Activated CD4-positive, alpha-beta T cell treated with anti-CD3 and anti-CD28 coated beads for 36 hours (primary cell): ENCODE results near the gene DGKH. TPM values are rescaled to one million over a fixed set of nuclear protein-coding genes. Genes with fewer than 3 reads are reported as not detected.

Experiments
- ATAC-seq: fragments of 200-7000 bp; cut with Tn5 transposase; one replicate; pipeline ENCODE4 v1.10.0; 2021; ENCODE audit warnings: mild to moderate bottlenecking, moderate library complexity
- CTCF ChIA-PET: fragments of 350-600 bp; sonication (Branson Sonifier 250); formaldehyde crosslinking; loops from one replicate; lab custom pipeline; 2021; ENCODE audit warnings: antibody characterized with exemption; lab: Charles Lee
- POLR2A ChIA-PET: fragments of 350-600 bp; sonication (Branson Sonifier 250); formaldehyde crosslinking; loops from one replicate; lab custom pipeline; 2021; ENCODE audit warnings: antibody characterized with exemption, inconsistent platforms; lab: Charles Lee
- DNase-seq: peaks from one replicate; pipeline ENCODE4 v3.0.0-alpha.2; 2020
- H3K27ac Mint-ChIP-seq: one replicate; pipeline ENCODE4 v1.8.0; 2021; ENCODE audit warnings: mixed read lengths
- H3K27me3 Mint-ChIP-seq: one replicate; pipeline ENCODE4 v1.8.0; 2021; ENCODE audit warnings: mixed read lengths
- H3K36me3 Mint-ChIP-seq: one replicate; pipeline ENCODE4 v1.8.0; 2021; ENCODE audit warnings: low read depth, mixed read lengths
- H3K4me1 Mint-ChIP-seq: one replicate; pipeline ENCODE4 v1.8.0; 2021; ENCODE audit warnings: mixed read lengths
- H3K4me3 Mint-ChIP-seq: one replicate; pipeline ENCODE4 v1.8.0; 2021; ENCODE audit warnings: mild to moderate bottlenecking, moderate library complexity, mixed read lengths
- H3K9me3 Mint-ChIP-seq: one replicate; pipeline ENCODE4 v1.8.0; 2021; ENCODE audit warnings: low read depth, mixed read lengths
- intact Hi-C, 2 experiments: fragments of 100-400 bp; cut with DNase I in 1 of 2; cut with micrococcal nuclease in 1 of 2; formaldehyde crosslinking; loops; one replicate each; pipeline versions ENCODE4 v1.14.2 to v1.15.1; 2022 to 2024; cut with DNase I, micrococcal nuclease
- total RNA-seq, 2 experiments: library from RNA; stranded (reverse); gene quantifications; one replicate each; pipeline ENCODE4 v1.2.3, GENCODE V29; 2021

DGKH gene, protein sequence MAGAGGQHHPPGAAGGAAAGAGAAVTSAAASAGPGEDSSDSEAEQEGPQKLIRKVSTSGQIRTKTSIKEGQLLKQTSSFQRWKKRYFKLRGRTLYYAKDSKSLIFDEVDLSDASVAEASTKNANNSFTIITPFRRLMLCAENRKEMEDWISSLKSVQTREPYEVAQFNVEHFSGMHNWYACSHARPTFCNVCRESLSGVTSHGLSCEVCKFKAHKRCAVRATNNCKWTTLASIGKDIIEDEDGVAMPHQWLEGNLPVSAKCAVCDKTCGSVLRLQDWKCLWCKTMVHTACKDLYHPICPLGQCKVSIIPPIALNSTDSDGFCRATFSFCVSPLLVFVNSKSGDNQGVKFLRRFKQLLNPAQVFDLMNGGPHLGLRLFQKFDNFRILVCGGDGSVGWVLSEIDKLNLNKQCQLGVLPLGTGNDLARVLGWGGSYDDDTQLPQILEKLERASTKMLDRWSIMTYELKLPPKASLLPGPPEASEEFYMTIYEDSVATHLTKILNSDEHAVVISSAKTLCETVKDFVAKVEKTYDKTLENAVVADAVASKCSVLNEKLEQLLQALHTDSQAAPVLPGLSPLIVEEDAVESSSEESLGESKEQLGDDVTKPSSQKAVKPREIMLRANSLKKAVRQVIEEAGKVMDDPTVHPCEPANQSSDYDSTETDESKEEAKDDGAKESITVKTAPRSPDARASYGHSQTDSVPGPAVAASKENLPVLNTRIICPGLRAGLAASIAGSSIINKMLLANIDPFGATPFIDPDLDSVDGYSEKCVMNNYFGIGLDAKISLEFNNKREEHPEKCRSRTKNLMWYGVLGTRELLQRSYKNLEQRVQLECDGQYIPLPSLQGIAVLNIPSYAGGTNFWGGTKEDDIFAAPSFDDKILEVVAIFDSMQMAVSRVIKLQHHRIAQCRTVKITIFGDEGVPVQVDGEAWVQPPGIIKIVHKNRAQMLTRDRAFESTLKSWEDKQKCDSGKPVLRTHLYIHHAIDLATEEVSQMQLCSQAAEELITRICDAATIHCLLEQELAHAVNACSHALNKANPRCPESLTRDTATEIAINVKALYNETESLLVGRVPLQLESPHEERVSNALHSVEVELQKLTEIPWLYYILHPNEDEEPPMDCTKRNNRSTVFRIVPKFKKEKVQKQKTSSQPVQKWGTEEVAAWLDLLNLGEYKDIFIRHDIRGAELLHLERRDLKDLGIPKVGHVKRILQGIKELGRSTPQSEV
- 10 to 100 TPM; 15.2 to 16.2 TPM for total RNA-seq

DNA sequence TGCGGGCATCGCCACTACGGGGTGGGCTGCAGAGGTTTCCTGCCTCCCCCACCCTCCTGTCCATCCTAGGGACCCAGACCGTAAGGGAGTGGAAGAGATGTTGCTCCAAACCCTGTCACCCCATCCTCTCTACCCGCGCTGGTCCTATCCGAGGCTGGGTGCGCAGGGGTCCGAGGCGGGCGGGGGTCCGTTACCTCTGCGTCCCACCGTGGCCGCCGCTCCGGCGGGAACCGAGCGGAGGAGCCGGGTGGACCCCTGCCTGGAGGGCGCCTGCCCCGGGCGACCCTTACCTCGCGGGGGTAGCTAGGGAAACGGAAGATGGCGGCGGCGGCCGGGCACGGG is at the start of gene DGKH:
DGKH (plus strand) TSS at position 307 of the 342 bp plus-strand sequence. CDS start 126 bp downstream, outside the sequence.
- ChIA-PET CTCF (interaction anchor here (1.3 to 1.4 kb wide), 2 partner anchors 132 to 144 kb away, joined by 3 to 7 read pairs; no protein-coding TSS in a partner anchor), POLR2A (interaction anchor here (0.5 to 1.8 kb wide), 6 partner anchors 16 to 147 kb away, joined by 3 to 7 read pairs (median 4); partner anchors contain the start of gene VWA8)
- Mint-ChIP-seq H3K4me1 (peaks cover 23% of the 10 kb centered on the region), H3K4me3 (peak within 1 kb of the TSS; percentile 86), H3K27me3 (no peaks in the 10 kb centered on the region), H3K27ac (peak within 1 kb of the TSS; percentile 87), H3K36me3 (peaks cover 25% of the 10 kb centered on the region), H3K9me3 (no peaks in the 10 kb centered on the region)
- ATAC-seq (peak; percentile 59), DNase-seq (no peak)
- intact Hi-C loops, result loop anchor here (1.0 to 10.0 kb wide), 12 partner anchors 8 to 1274 kb away; partner anchors contain the start of genes AKAP11 (in 2 of the 2), VWA8 (in 2 of the 2), KBTBD6 (in 1 of the 2) and MRPS31 (in 1 of the 2)

DNA sequence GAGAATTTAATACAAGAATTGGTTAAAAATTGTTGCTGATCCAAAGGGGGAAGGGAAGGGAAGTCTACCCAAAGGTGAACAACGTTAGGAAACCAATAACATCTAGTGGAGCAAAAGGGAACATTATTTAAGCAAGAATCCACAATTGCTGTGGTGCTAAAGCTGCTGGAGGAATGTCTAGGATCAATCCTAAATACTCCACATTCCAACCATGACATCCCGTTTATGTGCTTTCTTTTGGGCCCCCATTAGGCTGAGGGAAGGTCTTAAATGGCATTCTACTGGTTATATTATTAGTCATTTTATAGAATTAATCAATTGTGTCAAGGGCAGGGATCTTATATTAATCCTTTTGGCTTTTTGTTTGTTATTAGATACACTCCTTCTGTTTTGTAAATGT is 47.6 kb upstream of the DGKH start:
- ATAC-seq (no peak), DNase-seq (no peak)
- Mint-ChIP-seq H3K9me3 (no peaks in the 10 kb centered on the region), H3K4me3 (no peak overlapping the region), H3K27ac (no peak overlapping the region), H3K27me3 (peaks cover 2% of the 10 kb centered on the region), H3K36me3 (no peaks in the 10 kb centered on the region), H3K4me1 (peaks cover 4% of the 10 kb centered on the region)
- POLR2A ChIA-PET, result no interaction called here
- intact Hi-C loops, result no loop called here
- CTCF ChIA-PET, result no interaction called here

DNA sequence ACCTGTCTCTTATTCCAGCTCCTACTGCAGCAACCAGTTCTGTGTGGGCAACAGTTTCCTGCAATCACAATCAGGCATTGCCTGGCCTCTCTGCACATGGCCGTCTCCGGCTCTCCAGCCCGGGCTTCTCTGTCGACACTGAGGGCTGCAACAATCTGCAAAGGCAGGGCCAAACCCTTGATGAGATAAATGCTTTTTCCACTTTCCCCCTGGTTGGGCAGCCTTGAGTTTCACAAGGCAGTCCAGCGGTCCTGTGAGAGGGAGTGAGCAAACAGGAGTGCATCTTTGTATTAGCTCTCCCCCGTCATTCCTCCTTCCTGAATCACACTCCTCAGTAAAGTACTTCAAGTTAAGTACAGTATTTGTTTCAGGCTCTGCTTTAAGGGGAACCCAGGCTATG is 46.9 kb upstream of the DGKH start:
- no peaks in the 10 kb centered on the region for H3K4me1 Mint-ChIP-seq
- DNase-seq (no peak), ATAC-seq (no peak)
- no peaks in the 10 kb centered on the region for H3K36me3 Mint-ChIP-seq
- no peak overlapping the region for H3K4me3 Mint-ChIP-seq
- no peaks in the 10 kb centered on the region for H3K9me3 Mint-ChIP-seq
- POLR2A ChIA-PET, result no interaction called here
- intact Hi-C loops, result no loop called here
- peaks cover 2% of the 10 kb centered on the region for H3K27me3 Mint-ChIP-seq
- CTCF ChIA-PET, result no interaction called here
- H3K27ac Mint-ChIP-seq, result no peak overlapping the region

DNA sequence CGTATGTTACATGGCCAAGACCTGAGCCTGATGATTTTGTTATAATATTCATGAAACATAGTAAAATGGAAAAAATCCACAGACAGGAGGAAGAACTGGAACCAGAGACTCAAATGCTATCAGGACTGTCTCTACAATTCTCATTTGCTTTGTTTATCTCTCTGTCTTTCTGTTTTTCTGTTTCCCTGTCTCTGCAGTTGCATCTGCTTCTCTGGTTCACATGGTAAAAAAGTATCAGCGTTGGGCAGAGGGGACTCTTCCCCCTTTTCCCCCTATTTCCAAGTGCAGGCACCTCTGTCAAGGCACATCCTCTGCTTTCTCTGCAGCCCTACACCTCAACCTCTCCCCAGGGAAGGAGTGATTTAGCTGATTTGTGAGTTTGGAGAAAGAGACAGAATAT is 46.4 kb upstream of the DGKH start:
- POLR2A ChIA-PET, result no interaction called here
- DNase-seq (no peak), ATAC-seq (no peak)
- no peaks in the 10 kb centered on the region for H3K4me1 Mint-ChIP-seq
- intact Hi-C loops, result no loop called here
- H3K36me3 Mint-ChIP-seq, result no peaks in the 10 kb centered on the region
- peaks cover 2% of the 10 kb centered on the region for H3K27me3 Mint-ChIP-seq
- no peak overlapping the region for H3K27ac Mint-ChIP-seq
- CTCF ChIA-PET, result no interaction called here
- no peak overlapping the region for H3K4me3 Mint-ChIP-seq
- H3K9me3 Mint-ChIP-seq, result no peaks in the 10 kb centered on the region

DNA sequence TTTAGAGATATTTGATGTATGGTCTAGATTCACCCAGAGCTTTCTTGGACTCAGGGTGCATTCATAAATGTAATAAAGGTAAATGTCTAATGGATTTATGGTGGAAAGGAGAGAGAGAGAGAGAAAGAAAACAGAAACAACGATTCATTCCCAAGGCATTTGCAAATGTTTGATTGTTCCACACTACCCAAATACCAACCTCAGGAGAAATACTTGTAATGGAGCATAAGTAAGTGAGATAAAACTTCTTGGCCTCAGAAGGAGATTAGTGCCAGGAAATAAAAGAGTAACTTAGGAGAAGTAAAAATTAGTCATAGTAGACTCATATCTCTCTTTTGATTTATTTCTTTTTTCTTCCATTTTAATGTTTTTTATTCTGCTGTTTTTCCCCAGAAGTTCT is 40.6 kb upstream of the DGKH start:
- H3K4me3 Mint-ChIP-seq, result no peak overlapping the region
- no peaks in the 10 kb centered on the region for H3K27me3 Mint-ChIP-seq
- peaks cover 3% of the 10 kb centered on the region for H3K4me1 Mint-ChIP-seq
- DNase-seq (no peak), ATAC-seq (no peak)
- intact Hi-C loops, result no loop called here
- ChIA-PET CTCF (interaction anchor here (1.2 kb wide), 1 partner anchor 102 kb away, joined by 4 read pairs; no protein-coding TSS in a partner anchor), POLR2A (no interaction called here)
- H3K36me3 Mint-ChIP-seq, result no peaks in the 10 kb centered on the region
- H3K27ac Mint-ChIP-seq, result no peak overlapping the region
- no peaks in the 10 kb centered on the region for H3K9me3 Mint-ChIP-seq

DNA sequence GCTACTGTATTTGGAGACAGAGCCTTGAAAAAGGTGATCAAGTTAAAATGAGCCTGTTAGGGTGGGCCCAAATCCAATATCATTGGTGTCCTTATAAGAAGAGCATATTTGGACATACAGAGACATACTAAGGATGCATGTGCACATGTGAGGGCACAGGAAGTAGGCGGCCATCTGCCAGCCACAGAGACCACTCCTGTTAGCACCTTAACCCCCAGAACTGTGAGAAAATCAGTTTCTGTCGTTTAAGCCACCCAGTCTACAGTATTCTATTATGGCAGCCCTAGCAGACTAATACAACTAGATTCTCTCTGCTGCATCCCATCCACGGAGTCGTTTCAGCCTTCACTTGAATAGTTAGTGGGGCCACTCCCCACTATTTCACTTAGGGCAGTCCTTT is 39.4 kb upstream of the DGKH start:
- no peak overlapping the region for H3K4me3 Mint-ChIP-seq
- ATAC-seq (no peak), DNase-seq (no peak)
- intact Hi-C loops, result no loop called here
- ChIA-PET POLR2A (no interaction called here), CTCF (interaction anchor here (1.2 kb wide), 1 partner anchor 100 kb away, joined by 4 read pairs; no protein-coding TSS in a partner anchor)
- no peak overlapping the region for H3K27ac Mint-ChIP-seq
- H3K4me1 Mint-ChIP-seq, result peaks cover 3% of the 10 kb centered on the region
- no peaks in the 10 kb centered on the region for H3K36me3 Mint-ChIP-seq
- H3K9me3 Mint-ChIP-seq, result no peaks in the 10 kb centered on the region
- no peaks in the 10 kb centered on the region for H3K27me3 Mint-ChIP-seq

DNA sequence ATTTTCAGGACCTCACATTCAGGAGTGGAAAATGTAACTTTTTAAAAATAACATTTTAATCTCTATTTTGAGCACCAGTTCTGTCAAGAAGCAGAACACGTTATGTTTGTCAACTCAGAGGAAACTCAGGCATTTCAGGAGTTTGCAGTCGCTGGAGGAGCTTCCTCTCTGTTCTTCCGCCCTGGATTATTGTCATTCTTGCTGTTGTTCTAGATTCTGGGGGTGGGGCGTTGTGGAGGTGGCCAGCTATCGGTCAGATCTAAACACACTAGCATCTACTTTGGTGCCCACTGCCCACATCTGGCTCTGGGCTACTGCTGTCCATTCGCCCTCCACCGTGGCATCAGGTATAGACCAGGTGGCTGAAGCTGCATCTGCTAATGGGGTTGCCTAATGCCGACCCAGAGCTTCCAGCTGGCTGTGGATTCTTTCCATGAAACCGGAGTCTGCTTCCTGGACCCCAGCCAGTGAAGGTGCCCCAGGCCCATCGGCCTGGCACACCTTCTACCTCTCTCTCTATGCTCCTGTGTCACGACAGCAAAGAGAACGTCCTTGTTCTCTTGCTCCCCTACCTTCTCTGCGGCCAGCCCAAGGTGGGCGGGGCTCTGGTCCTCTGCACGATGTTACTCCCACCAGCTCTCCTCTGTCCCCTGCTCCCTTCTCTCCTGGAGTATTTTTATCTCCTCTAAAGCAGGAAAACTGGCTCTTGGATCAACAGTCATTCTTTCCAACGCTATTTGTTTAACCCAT is 36.7 kb upstream of the DGKH start:
- ATAC-seq (no peak), DNase-seq (no peak)
- peaks cover 3% of the 10 kb centered on the region for H3K4me1 Mint-ChIP-seq
- H3K27me3 Mint-ChIP-seq, result peaks cover 2% of the 10 kb centered on the region
- intact Hi-C loops, result no loop called here
- H3K27ac Mint-ChIP-seq, result no peak overlapping the region
- H3K4me3 Mint-ChIP-seq, result no peak overlapping the region
- H3K9me3 Mint-ChIP-seq, result no peaks in the 10 kb centered on the region
- no peaks in the 10 kb centered on the region for H3K36me3 Mint-ChIP-seq
- POLR2A ChIA-PET, result no interaction called here
- CTCF ChIA-PET, result interaction anchor here (0.8 kb wide), 1 partner anchor 21 kb away, joined by 3 read pairs; no protein-coding TSS in a partner anchor

DNA sequence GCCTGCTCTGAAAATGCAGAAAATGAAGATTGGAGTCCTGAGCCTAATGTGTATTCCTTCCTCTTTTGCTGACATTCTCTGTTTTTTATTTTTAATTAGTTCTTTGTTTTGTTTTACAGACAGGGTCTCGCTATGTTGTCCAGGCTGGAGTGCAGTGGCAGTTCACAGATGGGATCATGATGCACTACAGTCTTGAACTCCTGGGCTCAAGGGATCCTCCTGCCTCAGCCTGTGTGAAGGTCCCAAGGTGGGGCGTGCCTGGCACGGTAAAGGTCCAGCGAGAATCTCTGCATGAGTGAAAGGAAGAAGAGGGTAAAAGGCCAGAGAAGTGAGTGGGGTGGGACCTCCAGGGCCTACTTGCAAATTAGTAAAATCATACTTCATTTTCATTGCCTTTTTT is 34.3 kb upstream of the DGKH start:
- Mint-ChIP-seq H3K36me3 (no peaks in the 10 kb centered on the region), H3K4me1 (no peaks in the 10 kb centered on the region), H3K27ac (no peak overlapping the region), H3K9me3 (no peaks in the 10 kb centered on the region), H3K27me3 (peaks cover 2% of the 10 kb centered on the region), H3K4me3 (no peak overlapping the region)
- no peak for ATAC-seq
- intact Hi-C loops, result no loop called here
- DNase-seq, result no peak
- ChIA-PET CTCF (interaction anchor here (0.8 to 2.0 kb wide), 2 partner anchors 109 to 254 kb away, joined by 3 to 4 read pairs; no protein-coding TSS in a partner anchor), POLR2A (interaction anchor here (0.6 kb wide), 1 partner anchor 102 kb away, joined by 4 read pairs; no protein-coding TSS in a partner anchor)

DNA sequence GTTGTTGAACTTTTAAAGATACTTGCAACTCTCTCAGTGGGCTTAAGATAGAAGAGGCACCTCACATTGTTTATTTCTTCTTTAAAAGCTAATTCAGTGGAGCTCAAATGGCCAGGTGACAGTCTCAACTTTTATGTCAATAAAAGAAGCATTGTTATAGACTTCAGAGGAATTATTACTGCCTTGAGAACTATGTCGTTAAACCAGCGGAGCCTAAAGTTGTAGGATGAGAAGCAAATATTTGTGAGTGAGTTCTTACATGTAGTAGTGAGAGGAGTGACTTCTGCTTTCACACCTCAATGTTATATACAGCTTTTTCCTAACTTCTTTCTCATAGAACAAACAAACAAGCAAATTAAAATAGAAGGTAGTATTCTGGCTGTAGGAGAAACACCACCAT is 31.2 kb upstream of the DGKH start:
- DNase-seq (no peak), ATAC-seq (no peak)
- Mint-ChIP-seq H3K27ac (no peak overlapping the region), H3K27me3 (peaks cover 2% of the 10 kb centered on the region), H3K36me3 (no peaks in the 10 kb centered on the region), H3K9me3 (no peaks in the 10 kb centered on the region), H3K4me1 (no peaks in the 10 kb centered on the region), H3K4me3 (no peak overlapping the region)
- CTCF ChIA-PET, result interaction anchor here (0.7 to 1.0 kb wide), 3 partner anchors 35 to 176 kb away, joined by 3 read pairs; no protein-coding TSS in a partner anchor
- POLR2A ChIA-PET, result no interaction called here
- intact Hi-C loops, result no loop called here

DNA sequence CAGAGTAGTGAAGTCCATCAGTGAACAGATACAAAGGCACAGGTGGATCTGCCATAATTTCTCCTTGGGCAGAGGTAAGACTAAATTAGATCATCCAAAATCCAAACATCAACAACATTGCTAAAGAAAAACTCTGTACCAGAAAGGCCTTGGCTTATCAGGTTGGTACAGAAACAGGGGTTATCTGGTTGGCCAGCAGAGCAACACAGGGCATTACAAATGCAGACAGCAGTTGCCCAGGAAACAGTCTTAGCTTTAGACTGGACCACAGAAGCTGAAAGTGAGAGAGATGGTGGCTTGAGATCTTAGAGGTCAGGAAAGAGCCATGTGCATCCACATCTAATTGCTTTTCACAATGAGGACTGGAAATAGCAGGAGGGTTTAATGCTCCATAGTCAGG is 26.6 kb upstream of the DGKH start:
- no peak for DNase-seq
- Mint-ChIP-seq H3K9me3 (no peaks in the 10 kb centered on the region), H3K27me3 (no peaks in the 10 kb centered on the region), H3K36me3 (no peaks in the 10 kb centered on the region), H3K4me1 (no peaks in the 10 kb centered on the region), H3K4me3 (no peak overlapping the region), H3K27ac (no peak overlapping the region)
- CTCF ChIA-PET, result no interaction called here
- ATAC-seq, result no peak
- POLR2A ChIA-PET, result no interaction called here
- intact Hi-C loops, result no loop called here
